DMS53 treated with DMSO at 0.1 percent for 48 hours (cell line): ENCODE results near the gene CPA3.

Experiments
- DNase-seq: peaks from one replicate; lab custom pipeline; 2025; ENCODE audit not compliant: unreplicated experiment; lab: John Stamatoyannopoulos, UW

CPA3 gene

DNA sequence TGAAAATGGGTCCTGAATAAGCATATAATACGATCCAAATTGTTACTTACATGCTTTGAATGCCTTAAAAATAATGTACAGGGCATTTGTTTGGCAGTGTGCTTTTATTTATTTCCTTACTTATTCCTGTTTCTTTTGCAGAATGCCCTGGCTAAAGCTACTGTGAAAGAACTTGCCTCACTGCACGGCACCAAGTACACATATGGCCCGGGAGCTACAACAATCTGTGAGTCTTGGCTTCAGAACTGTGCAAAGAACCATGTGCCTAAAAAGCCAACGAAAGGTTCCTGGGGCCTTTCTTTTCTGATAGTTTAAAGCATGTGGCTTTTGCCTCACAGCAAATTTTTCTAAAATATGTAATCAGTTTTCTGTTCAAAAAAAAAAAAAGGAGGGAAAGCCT is 7.8 kb upstream of the CPA3 start:
- DNase-seq = no peak

DNA sequence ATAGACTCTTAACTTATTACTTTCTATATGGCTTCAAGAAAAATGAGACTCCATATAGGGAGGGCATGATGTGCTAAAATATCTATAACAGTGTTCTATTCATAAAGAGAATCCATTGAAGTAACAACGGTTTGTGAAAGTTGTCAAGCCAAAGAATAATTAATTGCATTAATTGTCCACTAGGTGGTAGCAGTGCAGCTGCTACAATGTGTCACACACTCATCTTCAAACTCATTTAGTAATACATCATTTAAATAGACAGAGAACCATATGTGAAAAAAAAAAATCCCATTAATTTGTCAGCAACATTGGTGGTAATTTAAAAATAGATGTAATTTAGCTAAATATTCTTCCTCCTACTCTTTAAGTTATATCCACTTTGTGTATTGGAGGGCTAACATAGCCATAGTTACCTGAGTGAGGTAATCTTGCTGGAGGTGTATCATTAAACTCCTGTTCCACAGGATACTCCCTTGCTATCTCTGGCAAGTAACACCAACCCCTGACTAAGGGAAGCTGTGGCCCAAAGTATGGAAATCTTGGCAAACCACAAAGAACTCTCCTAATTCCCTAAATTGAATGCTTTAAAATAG is 3.7 kb upstream of the CPA3 start:
- DNase-seq = peak; percentile 48

DNA sequence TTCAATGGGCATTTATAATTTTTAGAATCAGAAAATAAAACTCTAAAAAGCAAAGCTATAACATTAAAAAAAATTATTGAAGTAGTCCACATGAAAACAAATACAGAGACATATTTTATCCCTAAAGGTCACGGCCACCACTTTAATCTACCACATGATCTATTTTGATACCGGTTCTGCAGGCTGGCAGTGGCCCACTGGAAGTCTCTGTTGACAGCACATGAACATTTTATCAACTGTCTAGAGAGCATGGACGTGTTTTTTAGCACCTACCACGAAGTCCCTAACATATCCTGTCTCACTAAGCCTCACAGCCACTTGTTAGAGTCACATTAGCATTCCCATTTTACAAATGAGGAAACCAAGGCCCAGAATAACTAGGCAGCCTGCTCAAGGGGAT is 1.8 kb upstream of the CPA3 start:
- DNase-seq = no peak

GRCh38 chr3:148863814-148864213 is 1.3 kb upstream of the CPA3 start:
- DNase-seq = no peak

DNA sequence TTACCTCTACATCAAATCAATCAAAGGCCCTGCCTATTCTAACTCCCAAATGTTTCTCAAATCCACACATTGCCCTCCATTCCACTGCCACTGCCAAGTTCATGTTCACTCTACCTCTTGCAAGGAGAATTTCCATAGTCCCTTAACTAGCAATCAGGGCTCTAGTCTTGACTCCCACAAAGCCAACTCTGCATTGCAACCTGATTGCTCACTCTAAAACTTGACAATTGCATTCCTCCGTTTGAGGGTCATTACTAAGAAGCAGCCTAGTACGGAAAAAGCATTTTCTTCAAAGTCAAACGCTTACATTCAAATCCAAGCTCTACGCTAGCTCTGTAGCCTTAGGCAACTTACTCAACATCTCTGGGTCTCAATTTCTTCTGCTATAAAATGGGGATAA is 1.2 kb downstream of the CPA3 start:
- no peak for DNase-seq

DNA sequence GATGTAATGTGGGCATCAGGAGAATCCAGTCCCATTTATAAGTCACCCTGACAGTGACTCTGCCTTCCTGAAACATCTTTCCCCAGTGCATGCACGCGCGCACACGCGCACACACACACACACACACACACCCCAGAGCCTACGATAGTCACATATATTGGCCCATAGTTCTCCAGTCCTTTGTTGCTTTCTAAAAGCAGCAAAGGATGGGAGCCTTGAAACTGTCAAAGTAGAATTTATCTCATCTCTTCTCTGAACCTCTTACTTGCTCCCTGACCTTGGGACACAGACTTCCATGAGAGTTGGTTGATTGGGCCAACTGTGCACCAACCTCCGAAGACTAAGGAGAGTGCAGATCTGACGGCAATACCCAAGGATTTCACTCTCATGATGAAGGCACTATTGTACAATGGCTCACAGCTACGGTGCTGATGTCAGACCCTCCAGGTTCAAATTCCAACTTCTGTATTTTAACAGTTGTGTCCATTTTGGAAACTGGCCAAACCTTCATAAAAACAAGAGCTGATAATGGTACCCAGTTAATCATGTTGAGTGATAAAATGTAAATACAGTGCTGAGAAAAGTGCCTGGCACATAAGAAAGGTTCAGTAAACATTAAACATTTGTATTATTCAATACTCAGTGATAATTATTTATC is 8.3 kb downstream of the CPA3 start:
- DNase-seq = no peak

DNA sequence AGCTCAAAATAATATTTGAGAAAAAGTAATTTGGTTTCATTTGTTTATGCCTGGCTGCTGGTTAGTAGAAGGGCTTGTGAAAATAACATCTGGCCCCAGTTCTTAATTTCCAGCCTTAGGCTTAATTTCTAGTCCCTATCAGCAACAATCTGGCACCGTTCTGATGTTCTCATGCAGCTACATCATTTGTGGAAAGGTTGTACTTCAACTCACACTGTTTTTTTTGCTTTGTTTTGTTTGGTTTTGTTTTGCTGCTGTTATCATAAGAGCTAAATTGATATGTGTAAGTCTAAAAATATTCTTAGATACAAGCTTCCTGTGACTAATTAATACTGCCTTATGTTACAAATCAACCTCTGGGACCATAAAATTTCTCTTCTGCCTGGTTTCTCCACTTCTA is 8.9 kb downstream of the CPA3 start:
- no peak for DNase-seq

DNA sequence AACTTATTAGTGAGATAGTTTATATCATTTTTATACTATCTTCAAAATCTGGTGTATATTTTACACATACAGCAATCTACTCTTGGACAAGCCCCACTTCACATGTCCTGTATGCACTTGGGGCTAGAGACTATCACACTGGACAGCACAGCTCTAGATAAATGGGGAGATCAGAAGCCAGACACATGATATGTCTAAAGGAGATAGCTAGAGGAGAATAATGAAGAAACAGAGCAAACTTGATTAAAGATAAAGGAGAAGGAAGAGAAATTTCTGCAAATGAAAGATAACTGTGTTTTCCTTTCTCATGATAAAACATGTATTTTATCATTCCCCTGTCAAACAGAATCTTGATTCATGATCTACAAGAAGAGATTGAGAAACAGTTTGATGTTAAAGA is 13.0 kb downstream of the CPA3 start:
- no peak for DNase-seq

DNA sequence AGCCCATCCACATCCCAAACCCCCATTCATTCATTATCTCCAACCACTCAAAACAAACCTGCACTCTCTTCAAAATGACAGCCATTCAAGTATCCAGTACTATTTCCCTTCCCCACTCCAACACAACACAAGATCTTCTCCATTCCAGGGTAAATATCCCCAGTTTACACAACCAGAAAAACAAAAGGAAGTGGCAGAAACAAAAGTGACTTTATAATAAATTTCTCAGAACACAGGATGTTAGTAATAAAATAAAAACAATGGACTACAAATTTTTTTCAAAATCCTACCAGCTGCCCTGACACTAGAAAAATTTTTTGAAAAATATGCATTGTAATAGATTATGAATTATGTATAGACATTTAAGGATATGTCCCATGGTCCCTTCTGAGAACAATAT is 14.2 kb downstream of the CPA3 start:
- peak; percentile 10 for DNase-seq

GRCh38 chr3:148880681-148881080 is 15.6 kb downstream of the CPA3 start:
- no peak for DNase-seq

DNA sequence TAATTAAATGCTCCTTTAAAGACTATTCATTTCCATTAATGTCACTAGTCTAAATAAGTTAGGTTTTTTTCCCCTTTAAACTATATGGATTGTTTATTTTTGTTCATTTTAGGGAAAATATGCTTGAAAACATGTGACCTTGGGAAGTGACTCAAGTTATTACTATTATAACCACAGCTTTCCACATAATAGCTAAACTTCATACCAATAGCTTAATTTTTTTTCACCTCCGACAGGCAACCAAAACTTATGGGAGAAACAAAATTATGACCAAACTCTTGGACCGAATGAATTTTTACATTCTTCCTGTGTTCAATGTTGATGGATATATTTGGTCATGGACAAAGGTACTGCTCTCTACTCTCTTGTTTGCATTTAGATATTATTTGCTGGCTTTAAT is 16.2 kb downstream of the CPA3 start:
- DNase-seq = no peak

DNA sequence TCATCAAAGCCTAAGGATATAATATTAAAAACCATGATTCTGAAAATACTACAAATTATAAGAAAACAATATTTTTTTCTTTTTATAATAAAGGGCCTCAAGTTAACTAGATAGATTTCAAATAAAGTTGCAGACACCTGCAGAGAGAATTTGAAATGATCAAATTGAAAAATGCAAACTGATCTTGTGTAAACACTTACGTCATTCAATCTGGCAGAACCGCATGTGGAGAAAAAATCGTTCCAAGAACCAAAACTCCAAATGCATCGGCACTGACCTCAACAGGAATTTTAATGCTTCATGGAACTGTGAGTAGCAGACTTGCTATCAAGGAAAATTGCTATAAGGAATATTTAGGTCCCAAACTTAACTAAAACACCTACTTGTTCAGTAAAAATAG is 17.2 kb downstream of the CPA3 start:
- peak; percentile 45 for DNase-seq

- no peak for DNase-seq
Observed at GRCh38 chr3:148883163-148883562, 18.1 kb downstream of the CPA3 start.

DNA sequence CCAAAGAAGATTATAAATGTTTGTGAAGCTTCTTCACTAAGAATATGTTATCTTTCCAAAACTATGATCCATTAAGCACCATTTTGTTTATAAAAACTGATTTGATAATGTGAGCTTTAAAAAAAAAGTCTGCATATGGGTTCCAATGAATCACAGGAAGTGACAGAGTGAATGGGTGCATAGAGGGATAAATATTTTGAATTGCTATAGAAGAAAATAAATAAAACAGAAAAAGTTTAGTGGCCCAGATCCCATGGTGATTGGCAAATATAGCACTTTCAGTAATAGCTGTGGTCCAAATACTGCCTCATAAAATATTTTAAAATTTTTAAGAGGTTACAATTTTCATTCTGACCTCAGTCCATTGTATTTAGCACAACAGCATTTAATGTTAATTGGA is 19.2 kb downstream of the CPA3 start:
- no peak for DNase-seq

GRCh38 chr3:148889828-148890227 is 24.7 kb downstream of the CPA3 start:
- no peak for DNase-seq

DNA sequence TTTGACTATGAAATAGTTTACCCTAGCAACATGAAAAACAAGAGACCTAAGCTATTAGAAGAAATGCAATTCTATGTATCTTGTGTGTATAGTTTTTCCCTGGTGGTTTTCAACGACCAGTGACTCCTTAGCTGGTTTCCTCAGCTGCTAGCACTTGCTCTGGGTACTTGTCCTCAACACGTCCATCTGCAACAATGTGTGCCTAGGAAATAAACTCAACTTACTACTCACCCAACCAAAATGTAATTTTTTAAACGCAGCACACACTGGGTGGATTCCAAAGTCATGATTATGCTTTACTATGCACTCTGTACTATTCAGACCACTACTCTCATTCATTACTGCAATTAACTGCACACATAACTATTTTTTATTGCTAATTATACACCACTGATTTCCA is 31.0 kb downstream of the CPA3 start:
- no peak for DNase-seq

DNA sequence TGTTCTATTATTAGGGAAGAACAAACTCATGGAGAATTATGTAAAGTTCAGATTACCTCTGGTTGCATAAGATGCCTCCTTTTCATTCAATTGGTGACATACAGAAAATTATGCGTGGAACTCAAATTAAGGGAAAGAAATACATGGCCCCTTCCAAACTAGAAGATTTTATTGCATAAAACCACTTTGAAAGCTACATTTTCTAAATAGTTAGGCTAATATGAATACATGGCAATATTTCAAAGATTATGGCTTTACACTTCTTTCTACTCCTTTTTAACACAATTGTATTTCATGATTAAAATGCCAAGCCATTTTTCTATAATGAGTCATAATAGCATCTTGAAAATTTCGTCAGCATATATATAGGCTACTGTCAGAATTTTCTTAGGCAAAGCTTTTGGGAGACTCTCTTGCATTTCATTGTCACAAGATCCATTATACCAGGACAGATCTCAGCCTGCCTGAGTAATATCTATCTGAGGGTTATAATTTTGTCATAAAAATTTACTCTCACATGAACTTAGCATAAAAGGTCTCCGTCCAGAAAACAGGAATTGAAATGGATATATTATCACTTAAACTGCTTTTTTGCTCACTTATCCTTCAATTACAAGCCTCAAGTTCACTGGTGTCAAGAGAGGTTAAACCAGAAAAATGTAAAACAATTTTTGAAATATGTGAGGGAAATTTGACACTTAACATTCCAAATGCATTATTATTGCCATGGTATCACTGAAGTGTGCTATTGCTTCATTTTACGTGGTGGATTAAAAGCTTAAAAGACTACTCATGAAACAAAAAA is 37.1 kb downstream of the CPA3 start:
- no peak for DNase-seq

DNA sequence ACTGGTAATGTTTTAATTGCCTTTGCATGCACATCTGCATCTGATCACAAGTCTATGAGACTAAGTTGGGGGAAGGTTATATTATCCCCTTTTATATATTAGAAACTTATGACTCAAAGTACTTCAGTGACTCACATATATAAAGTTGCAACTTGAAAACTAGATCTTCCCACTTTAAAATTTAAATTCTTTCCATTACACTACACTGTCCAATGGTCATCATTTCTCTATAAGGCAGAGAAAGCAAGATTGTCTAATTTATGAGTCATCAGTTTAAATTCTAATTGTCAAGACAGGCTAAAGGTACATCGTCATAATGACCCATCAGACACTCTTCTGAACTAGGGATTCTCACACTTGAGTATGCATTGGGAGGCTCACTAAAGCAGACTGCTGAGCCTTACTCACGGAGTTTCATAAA is 37.9 kb downstream of the CPA3 start:
- no peak for DNase-seq

- DNase-seq = no peak
Observed at GRCh38 chr3:148903941-148904340, 38.8 kb downstream of the CPA3 start.

DNA sequence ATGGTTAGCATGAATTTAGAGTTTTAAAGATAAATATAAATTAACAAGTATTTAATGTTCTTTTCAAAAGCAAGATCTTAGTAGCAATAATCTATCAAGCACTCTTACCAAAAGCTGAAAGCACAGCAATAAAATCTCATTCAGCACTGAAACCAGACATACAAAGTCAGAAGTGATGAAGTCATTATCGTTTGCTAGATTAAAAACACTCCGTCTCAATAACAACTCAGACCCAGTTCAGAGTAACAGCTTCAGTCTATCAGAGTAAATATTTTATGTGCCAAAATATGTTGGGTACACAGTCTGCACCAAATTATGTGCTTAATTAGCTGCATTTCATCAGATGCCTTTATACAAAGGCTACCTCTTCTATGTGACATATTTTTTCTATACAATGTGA is 41.6 kb downstream of the CPA3 start:
- DNase-seq = no peak

- peak; percentile 5 for DNase-seq
Observed at GRCh38 chr3:148911173-148911572, 46.1 kb downstream of the CPA3 start.

DNA sequence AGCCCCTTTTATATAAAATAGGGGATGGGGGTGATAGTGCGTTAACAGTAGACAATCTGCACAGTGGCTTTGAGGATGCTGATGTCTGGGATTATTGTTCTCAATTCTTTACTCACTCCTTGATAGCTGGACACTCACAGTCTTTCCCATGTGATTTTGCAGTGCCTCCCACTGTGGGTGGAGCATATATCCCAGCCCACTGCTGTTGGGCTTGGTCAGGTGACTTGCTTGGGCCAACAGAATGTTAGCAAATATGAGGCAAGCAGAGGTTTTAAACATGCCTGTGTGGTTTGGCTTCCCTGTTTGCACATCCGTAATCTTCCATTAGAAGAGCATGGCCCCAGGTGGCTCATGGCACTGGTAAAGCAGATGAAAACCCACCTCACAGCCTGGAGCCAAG is 46.5 kb downstream of the CPA3 start:
- DNase-seq = no peak
